Measurements from ENCODE around the gene GNG14. TPM values are rescaled to one million over a fixed set of nuclear protein-coding genes. Genes with fewer than 3 reads are reported as not detected.

GNG14 gene
- total and polyA plus RNA-seq, 11 donors, result not detected

GRCh38 chr19:12685831-12686230 lies 2.0 kb upstream of the GNG14 start:
- TF ChIP-seq POLR2A (IDR thresholded peaks at IDR 0.05), result no peak
- TF ChIP-seq, protein P1, sequence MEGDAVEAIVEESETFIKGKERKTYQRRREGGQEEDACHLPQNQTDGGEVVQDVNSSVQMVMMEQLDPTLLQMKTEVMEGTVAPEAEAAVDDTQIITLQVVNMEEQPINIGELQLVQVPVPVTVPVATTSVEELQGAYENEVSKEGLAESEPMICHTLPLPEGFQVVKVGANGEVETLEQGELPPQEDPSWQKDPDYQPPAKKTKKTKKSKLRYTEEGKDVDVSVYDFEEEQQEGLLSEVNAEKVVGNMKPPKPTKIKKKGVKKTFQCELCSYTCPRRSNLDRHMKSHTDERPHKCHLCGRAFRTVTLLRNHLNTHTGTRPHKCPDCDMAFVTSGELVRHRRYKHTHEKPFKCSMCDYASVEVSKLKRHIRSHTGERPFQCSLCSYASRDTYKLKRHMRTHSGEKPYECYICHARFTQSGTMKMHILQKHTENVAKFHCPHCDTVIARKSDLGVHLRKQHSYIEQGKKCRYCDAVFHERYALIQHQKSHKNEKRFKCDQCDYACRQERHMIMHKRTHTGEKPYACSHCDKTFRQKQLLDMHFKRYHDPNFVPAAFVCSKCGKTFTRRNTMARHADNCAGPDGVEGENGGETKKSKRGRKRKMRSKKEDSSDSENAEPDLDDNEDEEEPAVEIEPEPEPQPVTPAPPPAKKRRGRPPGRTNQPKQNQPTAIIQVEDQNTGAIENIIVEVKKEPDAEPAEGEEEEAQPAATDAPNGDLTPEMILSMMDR (IDR thresholded peaks at IDR 0.05), result no peak
- DNase-seq, result no peak
- H3K4me3 ChIP-seq, result no peak overlapping the region
- intact Hi-C loops (cut with DNase I), result no loop called here
- no peak overlapping the region for H3K27ac ChIP-seq
- no peaks in the 10 kb centered on the region for H3K36me3 ChIP-seq
- peaks cover 0 to 8% (median 1%) of the 10 kb centered on the region in 12 donors for H3K4me1 ChIP-seq
- ATAC-seq, result no peak
- H3K27me3 ChIP-seq, result no peaks in the 10 kb centered on the region
- WGBS, 4 donors, result 72 to 85% (median 81%) methylated on average over 3 of the region's 3 CpGs
- no peaks in the 10 kb centered on the region for H3K9me3 ChIP-seq

DNA sequence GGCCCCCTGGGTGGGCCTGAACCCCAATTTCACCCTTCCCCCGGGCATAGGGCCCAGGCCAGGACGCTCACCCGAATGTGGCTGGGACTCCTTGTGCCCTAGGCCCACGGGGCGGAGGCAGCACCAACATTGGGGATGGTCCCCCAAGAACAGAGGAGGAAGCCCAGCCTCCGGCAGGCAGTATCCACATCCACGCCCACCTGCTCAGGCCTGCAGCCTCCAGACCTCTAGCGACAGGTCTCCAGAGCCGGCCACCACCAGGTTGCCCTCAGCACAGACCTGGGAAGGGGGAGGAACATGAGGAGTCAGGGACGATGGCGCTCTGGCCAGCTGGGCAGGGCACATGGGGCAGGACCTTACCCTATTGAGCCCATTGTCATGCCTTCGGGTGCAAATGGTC lies 1.2 kb downstream of the GNG14 start:
- intact Hi-C loops (cut with DNase I), result no loop called here

DNA sequence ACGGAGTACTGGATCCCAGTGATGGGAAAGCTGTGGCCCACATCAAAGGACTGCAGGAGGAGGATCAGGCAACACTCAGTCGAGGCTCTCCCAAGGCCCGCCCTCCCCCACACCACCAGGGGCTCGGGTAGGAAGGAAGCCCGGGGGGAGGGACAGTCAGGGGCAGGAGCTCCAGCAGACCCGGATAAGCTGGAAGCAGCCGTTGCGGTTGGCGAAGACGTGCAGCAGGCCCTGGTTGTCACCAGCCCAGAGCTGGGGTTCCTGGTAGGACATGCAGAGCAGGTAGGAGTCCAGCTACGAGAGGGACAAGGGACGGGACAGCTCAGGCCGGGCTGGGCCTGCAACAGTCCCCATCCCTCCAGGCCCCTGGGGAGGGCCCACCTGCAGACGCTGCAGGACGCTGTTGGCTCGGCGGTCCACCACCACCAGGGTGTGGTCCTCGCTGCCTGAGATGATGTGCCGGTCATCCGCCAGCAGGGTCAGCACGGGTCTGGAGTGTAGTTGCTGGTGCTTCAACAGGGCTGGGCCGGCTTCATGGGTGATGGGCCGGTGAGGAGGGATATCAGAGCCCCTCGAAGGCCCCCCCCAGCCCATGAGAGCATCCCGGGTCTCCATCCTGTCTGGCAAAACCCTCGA lies 1.9 kb downstream of the GNG14 start:
- DNase-seq (no peak), ATAC-seq (no peak)
- Histone ChIP-seq H3K4me3 (no peak overlapping the region), H3K36me3 (no peaks in the 10 kb centered on the region), H3K9me3 (no peaks in the 10 kb centered on the region), H3K27ac (no peak overlapping the region), H3K4me1 (no peaks in the 10 kb centered on the region), H3K27me3 (no peaks in the 10 kb centered on the region)
- WGBS, 4 donors, result 58 to 70% (median 66%) methylated on average over 15 to 26 of the region's 26 CpGs
- TF ChIP-seq, protein P1 (IDR thresholded peaks at IDR 0.05), result no peak
- TF ChIP-seq POLR2A (IDR thresholded peaks at IDR 0.05), result no peak
- intact Hi-C loops (cut with DNase I), result no loop called here

More for the DNA sequence above, 1.2 kb downstream of the GNG14 start:
- no peak overlapping the region for H3K4me3 ChIP-seq
- 80 to 94% (median 93%) methylated on average over 1 to 12 of the region's 12 CpGs for WGBS, 4 donors
- no peaks in the 10 kb centered on the region for H3K9me3 ChIP-seq
- H3K27ac ChIP-seq, result no peak overlapping the region
- ATAC-seq (no peak), DNase-seq (no peak)
- TF ChIP-seq, protein P1 (IDR thresholded peaks at IDR 0.05), result no peak
- no peak for TF ChIP-seq POLR2A (IDR thresholded peaks at IDR 0.05)
- H3K27me3 ChIP-seq, result no peaks in the 10 kb centered on the region
- no peaks in the 10 kb centered on the region for H3K36me3 ChIP-seq
- no peaks in the 10 kb centered on the region for H3K4me1 ChIP-seq

GRCh38 chr19:12692960-12693359 lies 5.2 kb downstream of the GNG14 start:
- ATAC-seq (no peak), DNase-seq (no peak)
- peaks cover 0 to 2% (median 0%) of the 10 kb centered on the region in 9 donors for H3K36me3 ChIP-seq
- H3K9me3 ChIP-seq, result no peaks in the 10 kb centered on the region
- H3K27ac ChIP-seq, result no peak overlapping the region
- WGBS, 4 donors, result 84 to 100% (median 89%) methylated on average over 2 to 5 of the region's 5 CpGs
- no peaks in the 10 kb centered on the region for H3K27me3 ChIP-seq
- H3K4me1 ChIP-seq, result peaks cover 0 to 22% (median 13%) of the 10 kb centered on the region in 12 donors
- no peak overlapping the region for H3K4me3 ChIP-seq
- TF ChIP-seq, protein P1 (IDR thresholded peaks at IDR 0.05), result no peak
- TF ChIP-seq POLR2A (IDR thresholded peaks at IDR 0.05), result no peak
- intact Hi-C loops (cut with DNase I), result no loop called here
